Suppressor macrophage (primary cell): Measurements from ENCODE around the gene CUL7.

Experiments used
- DNase-seq, 4 experiments: peaks; one replicate each; pipeline ENCODE4 v3.0.0-alpha.2; 2020 to 2022

CUL7 gene

DNA sequence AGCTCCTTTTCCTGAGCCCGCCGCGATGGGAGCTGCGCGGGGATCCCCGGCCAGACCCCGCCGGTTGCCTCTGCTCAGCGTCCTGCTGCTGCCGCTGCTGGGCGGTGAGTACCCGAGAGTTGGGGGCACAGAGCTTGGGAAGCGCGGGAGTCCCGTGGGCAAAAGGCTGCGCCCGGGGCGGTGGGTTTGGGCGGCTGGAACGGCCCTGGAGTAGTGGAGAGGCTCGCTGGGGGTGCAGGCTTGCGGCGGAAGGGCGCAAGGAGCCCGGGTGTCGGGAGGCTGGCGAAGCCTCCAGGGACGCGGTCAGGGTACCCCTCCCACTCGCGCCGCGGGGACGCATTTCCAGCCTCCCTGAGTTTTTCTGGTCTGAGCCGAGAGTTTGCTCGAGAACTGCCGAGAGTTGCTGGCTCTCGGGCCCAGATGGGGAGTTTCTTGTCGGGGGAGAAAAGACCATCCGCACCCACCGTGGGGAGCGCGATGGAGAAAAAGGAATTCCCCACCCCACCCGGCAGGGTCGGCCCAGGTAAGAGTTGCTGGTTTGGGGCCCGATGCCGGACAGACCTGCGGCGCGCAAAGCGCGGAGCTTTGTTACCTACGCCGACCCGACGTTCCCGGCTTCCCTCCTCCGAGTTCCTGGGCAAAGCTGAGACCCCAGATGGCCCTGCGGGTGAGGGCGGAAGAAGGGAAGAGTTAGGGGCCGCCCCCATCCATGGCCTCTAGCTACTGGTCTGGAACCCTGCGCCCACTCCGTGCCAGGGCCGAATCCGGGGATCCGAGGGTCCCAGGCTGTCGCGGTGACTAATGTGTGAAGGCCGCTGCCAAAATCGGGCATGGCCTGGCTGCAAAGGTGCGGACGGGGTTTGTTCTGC lies 23.0 kb upstream of the CUL7 start:
- peak in 1 of 4 experiments; percentile 17 for DNase-seq

DNA sequence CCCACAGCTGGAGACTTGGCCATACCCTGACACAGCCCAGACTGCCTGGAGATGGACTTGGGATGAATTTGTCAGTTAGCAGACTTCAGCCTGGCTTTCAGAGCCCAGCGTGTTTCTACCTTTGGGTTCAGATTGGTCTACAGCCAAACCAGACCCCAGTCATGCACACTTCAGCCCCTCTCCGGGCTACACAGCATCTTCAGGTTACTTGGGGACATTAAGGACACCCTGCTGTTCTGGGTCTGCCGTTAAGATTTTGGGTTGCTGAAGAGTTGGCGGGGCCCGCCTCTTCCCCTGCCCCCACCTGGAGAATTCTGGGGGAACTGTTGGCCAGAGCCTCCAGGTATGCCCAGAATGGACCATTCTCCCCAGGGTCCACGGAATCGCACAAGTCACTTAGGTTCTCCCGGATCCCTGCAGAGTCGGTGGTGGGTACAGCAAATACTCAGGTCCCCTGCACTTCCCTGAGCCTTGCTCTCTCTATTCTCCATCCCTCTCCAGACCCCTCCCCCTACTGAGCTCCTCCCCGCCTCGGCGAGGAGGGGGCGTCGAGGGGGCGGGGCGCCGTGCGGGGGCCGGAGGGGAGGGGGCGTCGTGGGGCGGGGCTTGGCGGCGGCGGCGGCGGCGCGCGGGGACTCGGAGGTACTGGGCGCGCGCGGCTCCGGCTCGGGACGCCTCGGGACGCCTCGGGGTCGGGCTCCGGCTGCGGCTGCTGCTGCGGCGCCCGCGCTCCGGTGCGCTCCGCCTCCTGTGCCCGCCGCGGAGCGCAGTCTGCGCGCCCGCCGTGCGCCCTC lies 22.2 kb upstream of the CUL7 start, which contains the start of gene PTK7:
PTK7 (plus strand) TSS at position 645 of the 794 bp plus-strand sequence. CDS start 175 bp downstream, outside the sequence.
- DNase-seq = peak in 3 of 4 experiments; percentile 17 to 57 (median 43)

GRCh38 chr6:43074847-43075669 lies 21.4 kb upstream of the CUL7 start:
- DNase-seq = no peak

DNA sequence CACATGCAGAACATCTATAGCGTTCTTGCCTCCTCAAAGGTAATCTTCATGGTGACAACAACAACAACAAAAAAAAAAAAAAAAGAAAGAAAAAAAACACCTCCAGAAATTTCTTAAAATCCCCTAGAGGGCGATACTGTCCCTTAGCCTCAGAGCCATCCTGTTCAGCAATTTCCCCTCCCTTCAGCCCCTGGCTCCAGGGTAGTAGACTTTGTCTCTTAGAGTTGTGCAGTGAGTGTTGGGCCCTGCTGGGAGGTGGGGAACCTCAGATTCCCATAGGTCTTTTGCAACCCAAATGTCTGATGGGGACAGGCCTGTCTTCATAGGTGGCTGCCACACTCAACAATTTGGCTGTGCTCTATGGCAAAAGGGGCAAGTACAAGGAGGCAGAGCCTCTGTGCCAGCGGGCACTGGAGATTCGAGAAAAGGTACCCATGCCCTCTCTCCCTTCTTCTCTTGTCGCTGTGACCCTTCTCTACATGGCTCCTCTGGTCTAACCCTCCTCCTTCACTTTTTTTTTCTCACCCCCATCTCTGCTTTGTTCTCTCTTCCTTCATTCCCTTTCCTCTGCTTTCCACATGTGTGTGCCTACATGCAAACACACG lies 16.5 kb upstream of the CUL7 start:
- peak in 3 of 4 experiments; percentile 47 to 55 (median 52) for DNase-seq

GRCh38 chr6:43062818-43063217 lies 9.2 kb upstream of the CUL7 start:
- DNase-seq = no peak

GRCh38 chr6:43061861-43062260 lies 8.2 kb upstream of the CUL7 start:
- DNase-seq = no peak

DNA sequence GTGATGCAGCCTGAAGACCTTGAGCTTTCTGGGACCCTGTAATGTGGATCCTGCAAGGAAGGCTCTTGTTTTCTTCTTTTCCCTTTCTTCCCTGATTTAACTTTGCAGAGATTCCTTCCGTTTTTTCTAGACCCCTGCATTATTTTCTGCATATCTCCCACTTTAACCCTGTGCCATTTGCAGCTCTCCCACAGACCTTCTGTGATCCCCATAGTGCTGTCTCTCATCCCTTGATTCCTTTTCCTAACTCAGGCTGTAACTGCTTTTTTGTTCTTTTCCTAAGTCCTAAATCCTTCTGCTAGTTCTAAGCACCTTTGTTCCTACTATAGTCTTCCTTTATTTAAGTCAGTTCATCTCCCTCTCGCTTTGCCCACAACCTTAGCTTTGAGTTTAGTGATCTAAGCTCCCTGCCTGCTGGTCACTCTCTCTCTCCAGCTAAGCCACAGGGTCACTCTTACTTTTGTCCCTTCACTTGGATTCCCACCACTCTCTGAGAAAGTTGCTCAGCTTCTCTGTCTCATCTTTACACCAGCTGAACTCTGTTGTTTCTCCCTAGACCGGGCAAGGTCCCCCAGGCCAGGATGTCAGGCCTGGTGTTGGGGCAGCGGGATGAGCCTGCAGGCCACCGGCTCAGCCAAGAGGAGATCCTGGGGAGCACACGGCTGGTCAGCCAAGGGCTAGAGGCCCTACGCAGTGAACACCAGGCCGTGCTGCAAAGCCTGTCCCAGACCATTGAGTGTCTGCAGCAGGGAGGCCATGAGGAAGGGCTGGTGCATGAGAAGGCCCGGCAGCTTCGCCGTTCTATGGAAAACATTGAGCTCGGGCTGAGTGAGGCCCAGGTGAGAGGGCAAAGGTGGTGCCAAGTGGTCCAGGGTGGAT lies 7.3 kb upstream of the CUL7 start:
- DNase-seq = no peak

GRCh38 chr6:43060034-43060754 lies 6.5 kb upstream of the CUL7 start:
- peak in 1 of 4 experiments; percentile 15 for DNase-seq

DNA sequence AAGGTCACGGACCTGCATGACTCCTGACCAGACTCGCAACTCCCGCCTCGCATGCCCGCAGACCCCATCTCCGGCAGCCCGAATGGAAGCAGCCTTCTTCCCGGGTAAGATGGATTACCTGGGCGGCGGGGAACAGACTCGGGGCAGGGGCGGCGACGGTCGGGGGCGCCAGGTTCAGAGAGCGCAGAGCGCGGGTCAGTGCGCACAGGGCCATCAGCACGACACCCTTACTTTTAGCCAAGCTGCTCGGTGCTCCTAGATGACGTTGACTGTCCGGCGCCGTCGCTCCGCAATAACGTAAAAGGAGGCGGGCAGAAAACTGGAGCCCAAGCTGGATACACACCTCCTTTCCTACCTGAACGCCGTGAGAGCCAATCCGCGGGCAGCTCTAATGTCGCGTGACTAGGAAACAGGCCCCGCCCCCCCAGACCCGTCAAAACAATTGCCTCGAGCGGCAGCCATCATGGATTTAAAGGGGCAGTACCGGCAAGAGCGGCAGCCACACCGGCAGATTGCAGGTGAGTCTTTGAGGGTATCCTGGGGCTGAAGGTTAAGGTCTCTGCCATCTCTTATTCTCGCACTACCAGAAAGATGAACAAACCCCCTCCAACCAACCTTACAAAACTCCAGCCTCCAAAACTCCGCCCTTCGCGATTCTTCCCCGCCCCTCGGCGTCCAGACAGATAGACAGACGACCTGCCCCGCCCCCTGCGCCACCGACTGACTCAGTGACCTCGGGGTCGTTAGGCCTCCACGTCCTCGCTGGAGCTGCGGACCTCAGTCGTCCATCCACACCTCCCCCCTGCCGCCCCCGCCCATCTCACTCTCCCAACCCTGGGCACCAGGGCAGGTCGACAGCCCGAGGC lies 5.8 kb upstream of the CUL7 start, which contains the start of the genes KLC4 and MRPL2:
KLC4 (plus strand) TSS at position 464 of the 866 bp plus-strand sequence. CDS start 1,705 bp downstream, outside the sequence.
MRPL2 (minus strand) TSS at position 267 of the 866 bp plus-strand sequence; CDS start at position 214, 53 bp downstream.
- DNase-seq = peak; percentile 98 to 99 (median 98)

DNA sequence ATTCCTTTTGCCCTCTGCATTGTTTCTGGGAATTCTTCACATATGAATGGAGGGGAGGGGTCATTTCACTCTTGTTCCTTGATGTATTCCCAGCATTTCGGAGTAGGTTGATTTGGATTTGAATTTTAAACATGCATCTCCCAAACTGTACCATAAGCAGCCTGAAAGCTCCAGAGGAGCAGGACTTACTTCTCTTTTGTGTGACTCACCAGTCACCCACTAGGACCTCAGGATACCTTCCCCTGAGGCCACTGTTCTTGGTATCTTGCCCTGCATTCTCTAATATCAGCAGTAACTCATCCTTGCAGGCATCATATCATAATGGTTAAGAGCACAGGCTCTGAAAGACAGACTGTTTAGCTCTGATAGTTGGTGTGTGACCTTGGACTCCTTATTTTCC lies 4.9 kb upstream of the CUL7 start:
- DNase-seq = peak; percentile 34 to 62 (median 37)

DNA sequence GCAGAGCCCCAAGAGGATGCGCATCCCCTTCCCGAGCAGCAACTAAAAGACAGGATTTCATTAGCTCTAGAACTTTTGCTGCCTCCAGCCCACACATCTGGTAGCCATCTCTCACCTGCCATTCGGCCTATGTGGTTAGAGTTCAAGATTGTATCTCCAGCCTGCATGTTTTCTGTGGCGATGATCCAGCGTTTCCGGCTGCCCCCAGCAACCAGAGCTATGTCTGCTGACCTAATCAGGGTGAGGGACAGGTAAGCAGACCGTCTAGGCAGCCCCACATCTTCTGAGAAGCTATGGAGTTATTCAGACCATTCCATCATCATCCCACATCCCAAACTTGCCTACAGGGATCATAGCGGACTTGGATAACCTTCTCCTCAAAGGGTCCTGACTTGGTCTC lies 2.3 kb upstream of the CUL7 start:
- DNase-seq = no peak

DNA sequence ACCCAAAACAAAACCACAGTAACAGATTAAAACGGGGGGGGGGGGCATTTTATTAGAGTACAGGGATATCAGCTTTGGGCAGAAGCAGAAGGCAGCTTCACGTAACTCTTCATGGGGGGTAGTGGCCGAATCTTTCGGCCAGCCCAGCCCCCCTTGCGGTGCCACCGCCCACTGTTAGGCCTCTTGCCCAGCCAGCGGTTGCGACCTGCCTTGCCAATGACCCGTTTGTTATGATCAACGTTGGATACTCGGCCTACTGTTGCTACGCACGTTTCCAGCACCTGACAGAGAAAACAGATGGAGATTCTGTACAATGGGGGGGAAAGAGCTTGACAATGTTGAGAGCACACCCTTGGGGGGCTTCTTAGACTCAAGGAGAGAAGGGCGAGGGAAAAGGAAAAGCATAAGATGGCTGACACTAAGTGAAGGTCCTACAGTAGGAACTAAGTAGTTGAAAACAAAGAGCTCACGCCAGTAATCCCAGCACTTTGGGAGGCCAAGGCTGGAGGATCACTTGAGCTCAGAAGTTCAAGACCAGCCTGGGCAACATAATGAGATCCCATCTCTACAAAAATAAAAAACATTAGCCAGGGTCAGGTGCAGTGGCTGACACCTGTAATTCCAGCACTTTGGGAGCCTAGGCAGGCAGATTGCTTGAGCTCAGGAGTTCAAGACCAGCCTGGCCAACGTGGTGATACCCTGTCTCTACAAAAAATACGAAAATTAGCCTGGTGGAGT lies 724 bp upstream of the CUL7 start:
- DNase-seq = no peak

DNA sequence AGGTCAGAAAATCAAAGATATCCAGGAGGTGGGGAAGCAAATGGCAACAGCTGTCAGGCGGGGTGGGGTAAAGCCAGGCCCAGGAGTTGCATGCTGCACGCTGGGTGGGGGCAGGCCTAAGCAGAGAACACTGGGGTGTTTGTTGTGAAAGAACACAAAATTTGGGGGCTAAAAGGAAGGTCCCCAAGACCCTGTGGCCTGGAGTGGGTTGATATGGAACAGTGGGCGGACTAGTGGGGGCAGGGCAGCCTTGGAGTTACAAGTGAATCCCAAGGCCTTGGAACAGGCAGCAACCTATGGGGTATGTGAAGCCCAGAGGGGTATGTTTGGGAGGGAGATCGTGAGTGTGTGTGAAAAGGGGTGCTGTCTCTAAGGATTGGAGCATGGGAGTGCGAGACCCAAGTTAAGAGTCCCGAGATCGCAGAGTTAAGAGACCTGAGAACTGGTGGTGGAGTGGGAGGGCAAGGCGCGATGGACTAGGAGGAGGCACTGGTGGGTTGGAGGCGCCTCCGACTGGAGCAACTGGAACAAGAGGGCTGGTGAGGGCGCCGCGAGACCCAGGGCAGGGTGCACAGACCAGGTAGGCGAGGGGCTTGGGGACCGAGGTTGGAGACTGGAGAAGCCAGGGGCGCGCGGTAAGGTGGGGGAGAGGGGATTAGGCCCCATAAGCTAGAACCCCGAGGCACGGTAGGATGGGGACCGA lies 658 bp downstream of the CUL7 start:
- DNase-seq = peak; percentile 8 to 50 (median 32)

DNA sequence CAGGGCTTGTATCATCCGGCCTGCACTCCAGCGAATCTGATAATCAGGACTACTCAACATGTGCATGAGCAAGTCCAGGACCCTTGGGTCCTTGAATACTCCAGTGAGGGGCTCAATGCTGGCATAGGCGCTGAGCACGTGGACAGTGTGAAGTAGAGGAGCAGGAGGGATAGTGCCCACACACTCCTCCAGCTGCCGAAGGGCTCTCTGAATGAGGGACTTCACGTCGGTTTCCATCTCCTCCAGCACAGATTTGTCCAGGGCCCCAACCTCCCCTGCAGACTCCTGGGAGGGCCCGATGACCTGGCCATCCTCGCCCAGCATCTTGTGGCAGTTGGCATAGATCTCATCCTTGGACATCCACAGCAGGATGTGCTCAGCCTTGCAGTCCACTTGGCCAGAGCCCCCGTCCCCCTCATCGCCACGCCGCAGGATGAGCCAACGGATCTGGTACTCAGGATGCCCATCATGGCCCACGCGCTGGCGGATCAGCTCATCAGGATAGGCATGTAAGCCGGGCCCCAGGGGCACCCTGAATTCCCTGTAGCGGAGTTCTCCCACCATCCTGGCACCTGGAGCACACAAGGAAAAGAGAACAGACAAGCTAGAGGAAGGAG lies 1.3 kb downstream of the CUL7 start:
- no peak for DNase-seq

- no peak for DNase-seq
These were observed 2.7 kb downstream of the CUL7 start for GRCh38 chr6:43050981-43051380.

DNA sequence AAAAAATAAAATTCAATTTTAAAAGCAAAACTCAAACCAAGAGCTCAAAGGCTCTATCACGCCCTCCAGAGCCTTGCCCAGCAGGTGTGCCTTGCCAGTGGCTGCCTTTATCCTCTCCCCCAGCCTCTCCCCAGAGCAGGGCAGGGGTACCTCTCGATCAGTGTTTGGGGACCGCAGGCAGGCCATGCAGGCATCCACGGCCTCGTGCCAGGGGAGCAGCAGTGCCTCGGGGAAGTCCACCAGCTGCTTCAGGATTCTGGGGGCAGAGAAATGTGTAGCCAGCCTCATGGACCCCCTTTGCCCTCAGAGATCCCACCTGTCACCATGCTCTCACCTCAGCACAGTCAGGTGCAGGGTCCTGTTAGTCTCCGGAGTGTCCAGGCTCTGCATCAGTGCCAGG lies 5.7 kb downstream of the CUL7 start:
- no peak for DNase-seq

DNA sequence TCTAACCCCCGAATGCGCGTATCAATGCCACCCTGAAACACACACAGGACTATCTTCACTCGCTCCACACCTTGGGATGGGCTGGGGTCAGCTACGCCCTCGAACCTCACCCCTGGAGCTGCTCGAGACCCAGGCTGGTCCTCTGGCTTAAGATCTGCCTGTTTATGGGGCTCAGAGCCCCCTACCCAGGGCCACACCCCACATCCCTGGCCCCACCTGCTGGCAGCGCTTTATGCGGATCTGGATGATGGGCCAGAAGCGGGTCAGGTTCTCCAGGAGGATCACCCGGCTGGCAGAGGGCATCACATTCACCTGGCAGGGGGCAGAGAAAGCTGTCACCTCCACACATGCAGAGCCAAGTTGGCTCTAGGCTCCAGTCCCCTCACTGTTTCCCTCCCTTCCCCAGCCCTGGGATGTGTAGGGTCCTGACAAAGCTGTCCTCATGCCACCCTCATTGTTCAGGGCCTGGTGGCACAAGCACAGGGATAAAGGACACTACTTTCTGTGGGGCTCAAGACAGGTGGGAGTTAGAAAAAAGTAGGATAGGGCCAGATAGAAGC lies 8.2 kb downstream of the CUL7 start:
- no peak for DNase-seq
